ENCODE data around the gene SMARCD3.

The SMARCD3 gene

GRCh38 chr7:151248346-151249033 lies at the start of gene SMARCD3:
Gene SMARCD3, minus strand, starts transcription at chr7:151248694. Its CDS starts 132 bp downstream, at chr7:151248562.
- no peak for DNase-seq (ENCODE audit: low read depth)

- no peak for DNase-seq (ENCODE audit: low read depth)
Measured at GRCh38 chr7:151296202-151296992, 47.9 kb upstream of the SMARCD3 start.

- no peak for DNase-seq (ENCODE audit: low read depth)
Measured at GRCh38 chr7:151292850-151293249, 44.4 kb upstream of the SMARCD3 start.

GRCh38 chr7:151291206-151291605 lies 42.7 kb upstream of the SMARCD3 start:
- no peak for DNase-seq (ENCODE audit: low read depth)

- DNase-seq (ENCODE audit: low read depth): no peak
Measured at GRCh38 chr7:151290355-151290760, 41.9 kb upstream of the SMARCD3 start.

- no peak for DNase-seq (ENCODE audit: low read depth)
Measured at GRCh38 chr7:151289891-151290290, 41.4 kb upstream of the SMARCD3 start.

GRCh38 chr7:151286148-151286547 lies 37.7 kb upstream of the SMARCD3 start:
- DNase-seq (ENCODE audit: low read depth): no peak

GRCh38 chr7:151283302-151283701 lies 34.8 kb upstream of the SMARCD3 start:
- no peak for DNase-seq (ENCODE audit: low read depth)

- no peak for DNase-seq (ENCODE audit: low read depth)
Measured at GRCh38 chr7:151282111-151282510, 33.6 kb upstream of the SMARCD3 start.

- no peak for DNase-seq (ENCODE audit: low read depth)
Measured at GRCh38 chr7:151281686-151282085, 33.2 kb upstream of the SMARCD3 start.

- no peak for DNase-seq (ENCODE audit: low read depth)
Measured at GRCh38 chr7:151280388-151281019, 32.0 kb upstream of the SMARCD3 start.

GRCh38 chr7:151279868-151280267 lies 31.4 kb upstream of the SMARCD3 start:
- no peak for DNase-seq (ENCODE audit: low read depth)

GRCh38 chr7:151278949-151279348 lies 30.5 kb upstream of the SMARCD3 start:
- DNase-seq (ENCODE audit: low read depth): no peak

GRCh38 chr7:151277631-151278030 lies 29.1 kb upstream of the SMARCD3 start:
- no peak for DNase-seq (ENCODE audit: low read depth)

- DNase-seq (ENCODE audit: low read depth): peak; percentile 24
Measured at GRCh38 chr7:151276666-151277590, 28.4 kb upstream of the SMARCD3 start.

- no peak for DNase-seq (ENCODE audit: low read depth)
Measured at GRCh38 chr7:151275813-151276577, 27.5 kb upstream of the SMARCD3 start.

- no peak for DNase-seq (ENCODE audit: low read depth)
Measured at GRCh38 chr7:151274936-151275812, 26.7 kb upstream of the SMARCD3 start.

- no peak for DNase-seq (ENCODE audit: low read depth)
Measured at GRCh38 chr7:151274396-151274795, 25.9 kb upstream of the SMARCD3 start.

- DNase-seq (ENCODE audit: low read depth): no peak
Measured at GRCh38 chr7:151273651-151274390, 25.3 kb upstream of the SMARCD3 start.
